Esophagus muscularis mucosa (tissue), 3 donors: Measurements from ENCODE around the gene CAPZB.

Experiments
- CTCF ChIP-seq, 3 experiments: fragments of 200-600 bp in 2 of 3; fragments of 450-650 bp in 1 of 3; sonication (generic) in 2 of 3; IDR thresholded peaks; one replicate each; pipeline ENCODE4 v1.5.1; 2017 to 2019; ENCODE audit warnings: antibody characterized with exemption in 3 of 3, mild to moderate bottlenecking in 2 of 3, moderate library complexity in 1 of 3
- POLR2AphosphoS5 ChIP-seq, 2 donors: sonication (generic); formaldehyde crosslinking; IDR thresholded peaks; one replicate each; pipeline ENCODE4 v1.6.1; 2017; ENCODE audit warnings: antibody characterized with exemption in 2 of 2

DNA sequence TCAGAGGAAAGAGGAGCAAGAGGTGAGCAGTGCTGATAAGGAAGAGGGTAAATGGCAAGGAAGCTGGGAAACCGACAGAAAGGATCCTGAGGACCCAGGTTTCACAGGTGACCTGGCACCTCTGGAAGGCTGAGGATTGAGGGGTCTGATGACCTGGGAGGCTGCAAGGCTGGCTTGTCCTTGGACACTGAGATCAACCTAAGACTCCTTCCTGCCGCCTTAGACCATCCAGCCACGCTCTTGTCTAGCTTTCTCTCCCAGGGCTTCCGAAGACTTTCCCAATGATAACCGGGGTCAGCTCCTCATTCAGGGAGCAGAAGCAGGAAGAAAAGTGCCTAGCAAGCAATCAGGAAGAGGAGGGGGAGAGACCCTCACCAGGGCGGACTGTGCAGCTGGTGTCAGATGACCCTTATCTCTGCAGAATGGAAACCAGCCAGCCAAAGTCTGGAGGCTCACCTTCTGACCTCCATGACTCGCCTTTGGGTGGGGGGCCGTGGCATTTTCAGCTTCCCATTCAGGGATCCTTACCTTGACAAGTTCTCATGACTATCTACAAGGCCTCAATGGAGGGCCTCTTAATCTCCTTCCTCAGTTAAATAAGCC, 77.7 kb downstream of the CAPZB start:
- TF ChIP-seq CTCF (IDR thresholded peaks at IDR 0.05) = no peak
- no peak for TF ChIP-seq POLR2AphosphoS5 (IDR thresholded peaks at IDR 0.05)
